Measurements from ENCODE around the gene KIF25.

DNA sequence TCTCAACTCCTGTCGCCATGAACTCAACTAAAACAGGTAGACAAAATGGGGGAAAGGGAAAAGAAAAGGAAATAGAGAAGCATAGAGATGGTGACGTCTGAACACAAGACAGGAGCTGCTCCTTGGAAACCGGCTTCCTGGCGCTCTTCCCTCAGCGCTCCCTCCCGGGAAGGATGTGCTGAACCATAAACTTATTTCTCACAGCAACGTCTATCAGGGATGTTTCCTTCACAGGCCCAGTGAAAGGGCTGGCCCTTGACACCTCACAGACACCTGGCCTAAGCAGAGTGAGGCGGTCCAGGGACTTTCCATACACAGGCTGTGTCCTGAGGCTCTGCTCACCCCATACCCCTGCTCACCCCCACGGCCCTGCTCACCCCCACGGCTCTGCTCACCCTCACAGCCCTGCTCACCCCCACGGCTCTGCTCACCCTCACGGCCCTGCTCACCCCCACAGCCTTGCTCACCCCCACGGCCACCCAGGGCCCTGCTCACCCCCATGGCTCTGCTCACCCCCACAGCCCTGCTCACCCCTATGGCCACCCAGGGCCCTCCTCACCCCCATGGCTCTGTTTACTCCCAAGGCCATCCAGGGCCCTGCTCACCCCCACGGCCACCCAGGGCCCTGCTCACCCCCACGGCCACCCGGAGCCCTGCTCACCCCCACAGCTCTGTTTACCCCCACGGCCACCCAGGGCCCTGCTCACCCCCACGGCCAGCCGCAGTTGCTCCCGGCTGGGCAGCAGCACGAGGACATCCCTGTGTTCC lies 80.9 kb downstream of the KIF25 start:
- TF ChIP-seq, protein P1, sequence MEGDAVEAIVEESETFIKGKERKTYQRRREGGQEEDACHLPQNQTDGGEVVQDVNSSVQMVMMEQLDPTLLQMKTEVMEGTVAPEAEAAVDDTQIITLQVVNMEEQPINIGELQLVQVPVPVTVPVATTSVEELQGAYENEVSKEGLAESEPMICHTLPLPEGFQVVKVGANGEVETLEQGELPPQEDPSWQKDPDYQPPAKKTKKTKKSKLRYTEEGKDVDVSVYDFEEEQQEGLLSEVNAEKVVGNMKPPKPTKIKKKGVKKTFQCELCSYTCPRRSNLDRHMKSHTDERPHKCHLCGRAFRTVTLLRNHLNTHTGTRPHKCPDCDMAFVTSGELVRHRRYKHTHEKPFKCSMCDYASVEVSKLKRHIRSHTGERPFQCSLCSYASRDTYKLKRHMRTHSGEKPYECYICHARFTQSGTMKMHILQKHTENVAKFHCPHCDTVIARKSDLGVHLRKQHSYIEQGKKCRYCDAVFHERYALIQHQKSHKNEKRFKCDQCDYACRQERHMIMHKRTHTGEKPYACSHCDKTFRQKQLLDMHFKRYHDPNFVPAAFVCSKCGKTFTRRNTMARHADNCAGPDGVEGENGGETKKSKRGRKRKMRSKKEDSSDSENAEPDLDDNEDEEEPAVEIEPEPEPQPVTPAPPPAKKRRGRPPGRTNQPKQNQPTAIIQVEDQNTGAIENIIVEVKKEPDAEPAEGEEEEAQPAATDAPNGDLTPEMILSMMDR (conservative IDR thresholded peaks at IDR 0.05; ENCODE audit: low read length): no peak
- no peak for TF ChIP-seq EZH2phosphoT487 (IDR thresholded peaks at IDR 0.05; ENCODE audit: borderline replicate concordance)

Measured in Loucy (cell line).